ENCODE results near the gene VPS4A. TPM values are rescaled to one million over a fixed set of nuclear protein-coding genes. Genes with fewer than 3 reads are reported as not detected.

VPS4A gene
- total and polyA plus RNA-seq, 2 of the 8 experiments (the other 6 are each of a cell fraction or from before 2014, with no cell fraction given) = 14.1 to 24.1 TPM

DNA sequence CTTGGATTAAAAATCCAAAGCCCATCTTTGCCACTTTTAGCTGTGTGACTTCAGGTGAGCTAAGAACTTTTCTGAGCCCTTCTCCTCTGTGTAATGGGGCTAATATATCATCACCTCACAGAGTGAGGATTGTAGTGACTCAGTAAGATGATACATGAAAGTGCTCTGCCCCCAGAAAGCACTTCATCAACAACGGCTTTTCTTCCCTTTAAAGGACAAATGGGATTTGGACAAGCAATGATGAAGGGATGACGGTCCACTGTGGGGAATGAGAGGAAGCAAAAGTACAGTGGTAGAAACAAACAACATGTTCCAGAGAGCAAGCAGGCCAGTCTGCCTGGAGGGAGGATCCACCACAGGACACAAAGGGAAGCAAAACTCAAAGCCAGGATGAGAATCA lies 54.8 kb downstream of the VPS4A start (continued):
- TF ChIP-seq, protein P1, sequence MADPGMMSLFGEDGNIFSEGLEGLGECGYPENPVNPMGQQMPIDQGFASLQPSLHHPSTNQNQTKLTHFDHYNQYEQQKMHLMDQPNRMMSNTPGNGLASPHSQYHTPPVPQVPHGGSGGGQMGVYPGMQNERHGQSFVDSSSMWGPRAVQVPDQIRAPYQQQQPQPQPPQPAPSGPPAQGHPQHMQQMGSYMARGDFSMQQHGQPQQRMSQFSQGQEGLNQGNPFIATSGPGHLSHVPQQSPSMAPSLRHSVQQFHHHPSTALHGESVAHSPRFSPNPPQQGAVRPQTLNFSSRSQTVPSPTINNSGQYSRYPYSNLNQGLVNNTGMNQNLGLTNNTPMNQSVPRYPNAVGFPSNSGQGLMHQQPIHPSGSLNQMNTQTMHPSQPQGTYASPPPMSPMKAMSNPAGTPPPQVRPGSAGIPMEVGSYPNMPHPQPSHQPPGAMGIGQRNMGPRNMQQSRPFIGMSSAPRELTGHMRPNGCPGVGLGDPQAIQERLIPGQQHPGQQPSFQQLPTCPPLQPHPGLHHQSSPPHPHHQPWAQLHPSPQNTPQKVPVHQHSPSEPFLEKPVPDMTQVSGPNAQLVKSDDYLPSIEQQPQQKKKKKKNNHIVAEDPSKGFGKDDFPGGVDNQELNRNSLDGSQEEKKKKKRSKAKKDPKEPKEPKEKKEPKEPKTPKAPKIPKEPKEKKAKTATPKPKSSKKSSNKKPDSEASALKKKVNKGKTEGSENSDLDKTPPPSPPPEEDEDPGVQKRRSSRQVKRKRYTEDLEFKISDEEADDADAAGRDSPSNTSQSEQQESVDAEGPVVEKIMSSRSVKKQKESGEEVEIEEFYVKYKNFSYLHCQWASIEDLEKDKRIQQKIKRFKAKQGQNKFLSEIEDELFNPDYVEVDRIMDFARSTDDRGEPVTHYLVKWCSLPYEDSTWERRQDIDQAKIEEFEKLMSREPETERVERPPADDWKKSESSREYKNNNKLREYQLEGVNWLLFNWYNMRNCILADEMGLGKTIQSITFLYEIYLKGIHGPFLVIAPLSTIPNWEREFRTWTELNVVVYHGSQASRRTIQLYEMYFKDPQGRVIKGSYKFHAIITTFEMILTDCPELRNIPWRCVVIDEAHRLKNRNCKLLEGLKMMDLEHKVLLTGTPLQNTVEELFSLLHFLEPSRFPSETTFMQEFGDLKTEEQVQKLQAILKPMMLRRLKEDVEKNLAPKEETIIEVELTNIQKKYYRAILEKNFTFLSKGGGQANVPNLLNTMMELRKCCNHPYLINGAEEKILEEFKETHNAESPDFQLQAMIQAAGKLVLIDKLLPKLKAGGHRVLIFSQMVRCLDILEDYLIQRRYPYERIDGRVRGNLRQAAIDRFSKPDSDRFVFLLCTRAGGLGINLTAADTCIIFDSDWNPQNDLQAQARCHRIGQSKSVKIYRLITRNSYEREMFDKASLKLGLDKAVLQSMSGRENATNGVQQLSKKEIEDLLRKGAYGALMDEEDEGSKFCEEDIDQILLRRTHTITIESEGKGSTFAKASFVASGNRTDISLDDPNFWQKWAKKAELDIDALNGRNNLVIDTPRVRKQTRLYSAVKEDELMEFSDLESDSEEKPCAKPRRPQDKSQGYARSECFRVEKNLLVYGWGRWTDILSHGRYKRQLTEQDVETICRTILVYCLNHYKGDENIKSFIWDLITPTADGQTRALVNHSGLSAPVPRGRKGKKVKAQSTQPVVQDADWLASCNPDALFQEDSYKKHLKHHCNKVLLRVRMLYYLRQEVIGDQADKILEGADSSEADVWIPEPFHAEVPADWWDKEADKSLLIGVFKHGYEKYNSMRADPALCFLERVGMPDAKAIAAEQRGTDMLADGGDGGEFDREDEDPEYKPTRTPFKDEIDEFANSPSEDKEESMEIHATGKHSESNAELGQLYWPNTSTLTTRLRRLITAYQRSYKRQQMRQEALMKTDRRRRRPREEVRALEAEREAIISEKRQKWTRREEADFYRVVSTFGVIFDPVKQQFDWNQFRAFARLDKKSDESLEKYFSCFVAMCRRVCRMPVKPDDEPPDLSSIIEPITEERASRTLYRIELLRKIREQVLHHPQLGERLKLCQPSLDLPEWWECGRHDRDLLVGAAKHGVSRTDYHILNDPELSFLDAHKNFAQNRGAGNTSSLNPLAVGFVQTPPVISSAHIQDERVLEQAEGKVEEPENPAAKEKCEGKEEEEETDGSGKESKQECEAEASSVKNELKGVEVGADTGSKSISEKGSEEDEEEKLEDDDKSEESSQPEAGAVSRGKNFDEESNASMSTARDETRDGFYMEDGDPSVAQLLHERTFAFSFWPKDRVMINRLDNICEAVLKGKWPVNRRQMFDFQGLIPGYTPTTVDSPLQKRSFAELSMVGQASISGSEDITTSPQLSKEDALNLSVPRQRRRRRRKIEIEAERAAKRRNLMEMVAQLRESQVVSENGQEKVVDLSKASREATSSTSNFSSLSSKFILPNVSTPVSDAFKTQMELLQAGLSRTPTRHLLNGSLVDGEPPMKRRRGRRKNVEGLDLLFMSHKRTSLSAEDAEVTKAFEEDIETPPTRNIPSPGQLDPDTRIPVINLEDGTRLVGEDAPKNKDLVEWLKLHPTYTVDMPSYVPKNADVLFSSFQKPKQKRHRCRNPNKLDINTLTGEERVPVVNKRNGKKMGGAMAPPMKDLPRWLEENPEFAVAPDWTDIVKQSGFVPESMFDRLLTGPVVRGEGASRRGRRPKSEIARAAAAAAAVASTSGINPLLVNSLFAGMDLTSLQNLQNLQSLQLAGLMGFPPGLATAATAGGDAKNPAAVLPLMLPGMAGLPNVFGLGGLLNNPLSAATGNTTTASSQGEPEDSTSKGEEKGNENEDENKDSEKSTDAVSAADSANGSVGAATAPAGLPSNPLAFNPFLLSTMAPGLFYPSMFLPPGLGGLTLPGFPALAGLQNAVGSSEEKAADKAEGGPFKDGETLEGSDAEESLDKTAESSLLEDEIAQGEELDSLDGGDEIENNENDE (IDR thresholded peaks at IDR 0.05; ENCODE audit: insufficient replicate concordance, low read length) = no peak
- TF ChIP-seq TAF1 (IDR thresholded peaks at IDR 0.05; ENCODE audit: low read depth, low read length) (no peak), NANOG (IDR thresholded peaks at IDR 0.05; ENCODE audit: insufficient read depth, low read depth, low read length, poor library complexity, severe bottlenecking) (no peak), NRF1 (IDR thresholded peaks at IDR 0.05; ENCODE audit: low read depth, low read length) (no peak), CBX5 (IDR thresholded peaks at IDR 0.05; ENCODE audit: low read depth, low read length) (no peak), RBBP5 (IDR thresholded peaks at IDR 0.05; ENCODE audit: borderline replicate concordance, low read depth, low read length) (no peak)
- TF ChIP-seq, protein P2, sequence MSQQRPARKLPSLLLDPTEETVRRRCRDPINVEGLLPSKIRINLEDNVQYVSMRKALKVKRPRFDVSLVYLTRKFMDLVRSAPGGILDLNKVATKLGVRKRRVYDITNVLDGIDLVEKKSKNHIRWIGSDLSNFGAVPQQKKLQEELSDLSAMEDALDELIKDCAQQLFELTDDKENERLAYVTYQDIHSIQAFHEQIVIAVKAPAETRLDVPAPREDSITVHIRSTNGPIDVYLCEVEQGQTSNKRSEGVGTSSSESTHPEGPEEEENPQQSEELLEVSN (IDR thresholded peaks at IDR 0.05) = no peak
- TF ChIP-seq, protein P3, sequence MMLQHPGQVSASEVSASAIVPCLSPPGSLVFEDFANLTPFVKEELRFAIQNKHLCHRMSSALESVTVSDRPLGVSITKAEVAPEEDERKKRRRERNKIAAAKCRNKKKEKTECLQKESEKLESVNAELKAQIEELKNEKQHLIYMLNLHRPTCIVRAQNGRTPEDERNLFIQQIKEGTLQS (IDR thresholded peaks at IDR 0.05; ENCODE audit: insufficient read depth, low read depth, low read length) = no peak

All from H1 (cell line).